Sigmoid colon (tissue), 7 donors: Measurements from ENCODE around the gene MRPL14. TPM values are rescaled to one million over a fixed set of nuclear protein-coding genes. Genes with fewer than 3 reads are reported as not detected.

ENCODE experiments used
- DNase-seq: peaks from one replicate; pipeline ENCODE4 v3.0.0-alpha.2; 2019
- H3K27ac ChIP-seq, 4 donors: fragments of 200-600 bp; sonication (generic); one replicate each; pipeline ENCODE4 v1.5.1; 2016 to 2019; ENCODE audit warnings: mild to moderate bottlenecking in 1 of 4
- H3K27me3 ChIP-seq, 3 donors: fragments of 200-600 bp; sonication (generic); one replicate each; pipeline ENCODE4 v1.5.1; 2019; ENCODE audit warnings: mild to moderate bottlenecking in 1 of 3
- H3K36me3 ChIP-seq, 4 donors: fragments of 200-600 bp; sonication (generic); one replicate each; pipeline ENCODE4 v1.5.1; 2016 to 2019
- H3K4me1 ChIP-seq, 4 donors: fragments of 200-600 bp; sonication (generic); one replicate each; pipeline ENCODE4 v1.5.1; 2017 to 2019
- H3K4me3 ChIP-seq, 4 donors: fragments of 200-600 bp; sonication (generic); one replicate each; pipeline ENCODE4 v1.5.1; 2017 to 2019; ENCODE audit warnings: mild to moderate bottlenecking in 2 of 4, moderate library complexity in 1 of 4
- H3K9me3 ChIP-seq, 4 donors: fragments of 200-600 bp in 3 of 4; sonication (generic) in 3 of 4; one replicate each; pipeline versions ENCODE4 v1.5.1 to v1.6.1; 2013 to 2019
- EP300 ChIP-seq, 4 donors: sonication (generic); formaldehyde crosslinking; IDR thresholded peaks; one replicate each; pipeline ENCODE4 v1.6.1; 2017; ENCODE audit warnings: antibody characterized with exemption in 4 of 4
- POLR2A ChIP-seq, 2 donors: fragments of 450-650 bp; IDR thresholded peaks; one replicate each; pipeline ENCODE4 v1.6.1; 2016; ENCODE audit warnings: antibody characterized with exemption in 2 of 2, mild to moderate bottlenecking in 2 of 2, moderate library complexity in 2 of 2
- POLR2AphosphoS5 ChIP-seq, 4 donors: sonication (generic); formaldehyde crosslinking; IDR thresholded peaks; one replicate each; pipeline ENCODE4 v1.6.1; 2017; ENCODE audit warnings: antibody characterized with exemption in 4 of 4
- WGBS, 2 donors: extraction: QIAGEN DNeasy Blood & Tissue Kit; methylation state at CpG; one replicate each; pipeline ENCODE4 v1.1.7; 2013; 5-methylcytosine and 5-hydroxymethylcytosine counted together
- intact Hi-C: fragments of 100-400 bp; cut with DNase I; formaldehyde crosslinking; loops from one replicate; pipeline ENCODE4 v1.15.1; 2023
- polyA plus RNA-seq, 3 donors: library from polyadenylated mRNA; stranded (reverse); fragments of 200-250 nt; gene quantifications; one replicate each; pipeline ENCODE4 v1.2.3, GENCODE V29; 2013
- total RNA-seq, 4 donors: library from RNA; depleted of rRNA; stranded (reverse); fragments of >200 nt; gene quantifications; one replicate each; pipeline ENCODE4 v1.1.0, GENCODE V29; 2016
- TF ChIP-seq, protein P1 (sequence below), 4 experiments: fragments of 450-650 bp in 3 of 4; fragments of 200-600 bp in 1 of 4; IDR thresholded peaks; one replicate each; pipeline ENCODE4 v1.5.1; 2016 to 2019; ENCODE audit warnings: antibody characterized with exemption in 4 of 4, mild to moderate bottlenecking in 3 of 4, moderate library complexity in 2 of 4
- donor health status: healthy with polysubstance abuse.
- donor health status: Bipolar disorder and iron deficiency.
- donor health status: healthy.

Gene MRPL14
- total and polyA plus RNA-seq, 7 donors, result 32.4 to 150 (median 55.8) TPM

DNA sequence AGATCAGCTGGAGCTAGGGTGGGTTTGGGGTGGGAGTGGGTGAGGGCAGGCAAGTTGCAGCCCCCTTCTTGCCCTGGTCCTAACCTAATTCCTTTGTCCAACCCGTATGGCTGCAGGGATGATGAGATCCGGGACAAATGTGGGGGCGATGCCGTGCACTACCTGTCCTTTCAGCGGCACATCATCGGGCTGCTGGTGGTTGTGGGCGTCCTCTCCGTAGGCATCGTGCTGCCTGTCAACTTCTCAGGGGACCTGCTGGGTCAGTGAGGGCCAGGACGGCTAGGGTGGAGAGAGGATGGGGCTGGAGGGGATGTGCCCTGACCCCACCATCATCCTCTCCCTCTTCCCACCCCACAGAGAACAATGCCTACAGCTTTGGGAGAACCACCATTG lies 12.1 kb upstream of the MRPL14 start:
- no peaks in the 10 kb centered on the region for H3K4me1 ChIP-seq
- no peak overlapping the region for H3K27ac ChIP-seq
- H3K36me3 ChIP-seq, result peaks cover 7 to 90% (median 36%) of the 10 kb centered on the region in 4 donors
- H3K4me3 ChIP-seq, result no peak overlapping the region
- 86 to 92% methylated on average over 10 of the region's 10 CpGs for WGBS, 2 donors
- no peaks in the 10 kb centered on the region for H3K9me3 ChIP-seq
- no peak for DNase-seq
- no peaks in the 10 kb centered on the region for H3K27me3 ChIP-seq
- TF ChIP-seq POLR2A (IDR thresholded peaks at IDR 0.05), result no peak
- TF ChIP-seq, protein P1, sequence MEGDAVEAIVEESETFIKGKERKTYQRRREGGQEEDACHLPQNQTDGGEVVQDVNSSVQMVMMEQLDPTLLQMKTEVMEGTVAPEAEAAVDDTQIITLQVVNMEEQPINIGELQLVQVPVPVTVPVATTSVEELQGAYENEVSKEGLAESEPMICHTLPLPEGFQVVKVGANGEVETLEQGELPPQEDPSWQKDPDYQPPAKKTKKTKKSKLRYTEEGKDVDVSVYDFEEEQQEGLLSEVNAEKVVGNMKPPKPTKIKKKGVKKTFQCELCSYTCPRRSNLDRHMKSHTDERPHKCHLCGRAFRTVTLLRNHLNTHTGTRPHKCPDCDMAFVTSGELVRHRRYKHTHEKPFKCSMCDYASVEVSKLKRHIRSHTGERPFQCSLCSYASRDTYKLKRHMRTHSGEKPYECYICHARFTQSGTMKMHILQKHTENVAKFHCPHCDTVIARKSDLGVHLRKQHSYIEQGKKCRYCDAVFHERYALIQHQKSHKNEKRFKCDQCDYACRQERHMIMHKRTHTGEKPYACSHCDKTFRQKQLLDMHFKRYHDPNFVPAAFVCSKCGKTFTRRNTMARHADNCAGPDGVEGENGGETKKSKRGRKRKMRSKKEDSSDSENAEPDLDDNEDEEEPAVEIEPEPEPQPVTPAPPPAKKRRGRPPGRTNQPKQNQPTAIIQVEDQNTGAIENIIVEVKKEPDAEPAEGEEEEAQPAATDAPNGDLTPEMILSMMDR (IDR thresholded peaks at IDR 0.05), result no peak
- TF ChIP-seq POLR2AphosphoS5 (IDR thresholded peaks at IDR 0.05), result no peak
- no peak for TF ChIP-seq EP300 (IDR thresholded peaks at IDR 0.05)
- intact Hi-C loops, result no loop called here

DNA sequence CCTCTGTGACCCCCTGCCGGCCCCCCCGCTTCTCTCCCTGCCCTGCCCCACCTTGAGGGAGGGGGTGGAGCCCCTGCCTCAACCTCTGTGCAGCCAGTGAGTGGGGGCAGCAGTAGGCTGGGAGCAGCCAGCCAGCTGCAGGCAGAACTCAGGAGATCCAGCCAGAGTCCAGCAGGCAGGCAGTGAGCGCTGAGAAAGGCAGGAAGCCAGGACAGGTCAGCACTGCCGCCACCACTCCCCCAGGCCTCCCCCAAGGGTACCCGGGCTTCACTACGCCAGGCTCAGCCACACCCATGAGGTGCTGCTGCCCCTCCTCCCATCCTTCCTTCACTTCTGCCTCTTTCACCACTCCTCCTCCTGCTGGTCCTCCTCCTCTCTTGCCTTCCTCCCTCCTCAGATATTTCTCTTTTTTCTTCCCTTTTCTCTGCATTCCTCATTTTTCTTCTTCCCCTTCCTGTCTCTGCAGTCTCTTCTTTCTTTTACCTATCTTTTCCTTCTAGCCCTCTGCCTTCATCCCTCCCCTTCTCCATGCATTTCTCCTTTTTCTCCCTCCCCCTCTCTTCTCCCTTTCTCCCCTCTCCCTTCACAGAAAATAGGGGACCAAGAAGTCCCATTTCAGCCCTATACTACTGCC lies 11.6 kb upstream of the MRPL14 start:
- TF ChIP-seq POLR2A (IDR thresholded peaks at IDR 0.05) (no peak), POLR2AphosphoS5 (IDR thresholded peaks at IDR 0.05) (no peak), EP300 (IDR thresholded peaks at IDR 0.05) (no peak)
- TF ChIP-seq, protein P1 (IDR thresholded peaks at IDR 0.05), result no peak
- no peak overlapping the region for H3K4me3 ChIP-seq
- no peak for DNase-seq
- H3K4me1 ChIP-seq, result peaks cover 0 to 4% (median 1%) of the 10 kb centered on the region in 4 donors
- H3K9me3 ChIP-seq, result no peaks in the 10 kb centered on the region
- peaks cover 7 to 85% (median 36%) of the 10 kb centered on the region in 4 donors for H3K36me3 ChIP-seq
- WGBS, 2 donors, result 60 to 75% methylated on average over 6 of the region's 6 CpGs
- intact Hi-C loops, result no loop called here
- H3K27ac ChIP-seq, result no peak overlapping the region
- no peaks in the 10 kb centered on the region for H3K27me3 ChIP-seq

DNA sequence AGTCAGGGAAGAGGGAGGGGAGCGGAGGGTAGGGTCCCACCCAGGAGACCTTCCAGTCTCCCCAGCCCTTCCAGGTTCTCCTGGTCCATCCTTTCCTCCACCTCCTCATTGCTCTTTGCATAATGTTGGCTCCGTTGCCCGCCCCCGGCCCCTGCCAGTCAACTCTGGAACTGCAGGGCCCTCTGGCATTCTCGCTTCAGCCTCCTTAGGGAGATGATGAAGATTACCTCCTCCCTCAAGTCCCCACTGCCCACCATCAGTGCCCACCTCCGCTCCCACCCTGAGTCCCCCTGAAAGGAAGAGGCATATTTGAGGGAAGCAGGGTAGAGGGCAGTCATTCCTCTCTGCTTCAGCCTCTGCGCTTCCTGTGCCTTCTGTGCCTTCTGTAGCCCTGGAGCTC lies 8.6 kb upstream of the MRPL14 start:
- Histone ChIP-seq H3K36me3 (peaks cover 7 to 56% (median 31%) of the 10 kb centered on the region in 4 donors), H3K27me3 (no peaks in the 10 kb centered on the region), H3K9me3 (no peaks in the 10 kb centered on the region), H3K4me3 (no peak overlapping the region), H3K4me1 (peaks cover 0 to 13% (median 9%) of the 10 kb centered on the region in 4 donors), H3K27ac (no peak overlapping the region)
- TF ChIP-seq EP300 (IDR thresholded peaks at IDR 0.05) (no peak), POLR2AphosphoS5 (IDR thresholded peaks at IDR 0.05) (no peak)
- intact Hi-C loops, result no loop called here
- DNase-seq, result no peak
- 94 to 95% methylated on average over 7 of the region's 7 CpGs for WGBS, 2 donors

DNA sequence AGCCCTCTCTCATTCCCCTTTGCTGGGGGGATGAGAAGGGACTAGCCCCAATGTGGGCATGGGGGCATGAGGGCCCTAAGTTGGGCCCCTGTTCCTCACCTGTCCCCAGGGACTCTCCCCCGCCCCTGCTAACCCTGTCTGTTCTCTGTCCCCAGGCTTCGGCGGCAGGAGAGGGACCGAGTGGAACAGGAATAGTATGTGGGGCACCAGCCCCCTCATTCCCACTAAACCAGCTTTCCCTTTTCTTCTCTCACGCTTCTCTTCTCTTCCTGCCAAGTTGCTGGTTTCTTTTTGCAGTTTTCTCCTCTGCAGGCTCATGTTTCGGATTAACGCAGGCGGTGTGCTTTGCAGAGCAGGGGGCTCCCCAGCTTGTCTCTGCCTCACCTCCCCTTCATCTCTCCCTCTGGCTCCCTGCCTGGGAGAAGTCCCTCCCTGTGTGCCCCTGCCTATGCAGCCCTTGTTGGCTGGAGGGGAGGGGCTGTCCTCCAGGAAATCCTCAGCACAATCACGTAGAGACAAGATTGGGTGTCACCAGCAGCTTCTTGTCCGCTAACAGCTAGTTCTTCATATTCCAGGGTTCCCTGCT lies 8.0 kb upstream of the MRPL14 start:
- Histone ChIP-seq H3K36me3 (peaks cover 3 to 50% (median 25%) of the 10 kb centered on the region in 4 donors), H3K4me1 (peaks cover 0 to 13% (median 9%) of the 10 kb centered on the region in 4 donors), H3K4me3 (no peak overlapping the region), H3K27me3 (no peaks in the 10 kb centered on the region), H3K27ac (no peak overlapping the region), H3K9me3 (no peaks in the 10 kb centered on the region)
- TF ChIP-seq POLR2AphosphoS5 (IDR thresholded peaks at IDR 0.05), result no peak
- TF ChIP-seq, protein P1 (IDR thresholded peaks at IDR 0.05), result no peak
- TF ChIP-seq POLR2A (IDR thresholded peaks at IDR 0.05), result no peak
- TF ChIP-seq EP300 (IDR thresholded peaks at IDR 0.05), result no peak
- DNase-seq, result no peak
- WGBS, 2 donors, result 92 to 93% methylated on average over 10 of the region's 10 CpGs
- intact Hi-C loops, result no loop called here

DNA sequence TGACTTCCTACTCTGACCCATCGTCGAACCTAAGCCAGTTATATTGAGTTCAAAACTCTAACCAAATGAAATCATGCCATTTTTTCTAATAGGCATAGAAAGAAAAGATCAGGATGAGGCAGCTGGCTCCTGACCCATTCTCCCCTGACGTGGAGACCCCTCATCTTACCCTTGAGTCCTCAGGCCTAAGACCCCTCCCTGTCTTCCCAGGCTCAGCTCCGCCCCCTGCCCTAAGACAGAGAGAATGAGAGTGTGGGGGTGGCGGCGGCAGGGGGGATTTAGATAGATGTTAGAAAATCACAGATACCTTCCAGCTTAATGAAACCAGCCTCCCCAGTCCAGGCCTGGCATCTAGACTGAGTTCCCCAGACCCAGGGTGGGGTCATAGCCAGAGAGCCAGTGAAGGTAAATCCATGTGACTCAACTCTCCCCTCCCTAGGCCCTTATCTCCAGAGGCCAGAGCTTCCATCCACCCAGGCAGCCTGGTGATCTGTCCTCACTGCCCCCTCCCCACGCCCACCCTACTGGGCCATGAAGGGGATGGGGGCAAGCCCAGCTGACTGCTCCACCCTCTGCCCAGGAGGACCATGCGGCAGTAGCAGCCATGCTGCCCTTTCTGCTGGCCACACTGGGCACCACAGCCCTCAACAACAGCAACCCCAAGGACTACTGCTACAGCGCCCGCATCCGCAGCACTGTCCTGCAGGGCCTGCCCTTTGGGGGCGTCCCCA lies 6.9 kb upstream of the MRPL14 start:
- H3K36me3 ChIP-seq, result peaks cover 0 to 41% (median 16%) of the 10 kb centered on the region in 4 donors
- 78 to 85% methylated on average over 12 of the region's 12 CpGs for WGBS, 2 donors
- no peak overlapping the region for H3K4me3 ChIP-seq
- no peak overlapping the region for H3K27ac ChIP-seq
- no peak for TF ChIP-seq EP300 (IDR thresholded peaks at IDR 0.05)
- TF ChIP-seq, protein P1 (IDR thresholded peaks at IDR 0.05), result no peak
- no peak for TF ChIP-seq POLR2A (IDR thresholded peaks at IDR 0.05)
- TF ChIP-seq POLR2AphosphoS5 (IDR thresholded peaks at IDR 0.05), result no peak
- intact Hi-C loops, result no loop called here
- DNase-seq, result no peak
- H3K27me3 ChIP-seq, result no peaks in the 10 kb centered on the region
- H3K9me3 ChIP-seq, result no peaks in the 10 kb centered on the region
- peaks cover 0 to 13% (median 9%) of the 10 kb centered on the region in 4 donors for H3K4me1 ChIP-seq
